HG03097 (cell line): Measurements from ENCODE around the gene ADH7.
"Not testable (repeated sequence)": the region's sequence is repeated elsewhere in the genome, so short reads cannot be mapped to it uniquely, and the experiment has no call there.

ENCODE experiments used
- ATAC-seq: cut with Tn5 transposase; IDR thresholded peaks from one replicate; pipeline ENCODE4 v1.9.1; 2021; ENCODE audit not compliant: unreplicated experiment, low FRiP score

The ADH7 gene

DNA sequence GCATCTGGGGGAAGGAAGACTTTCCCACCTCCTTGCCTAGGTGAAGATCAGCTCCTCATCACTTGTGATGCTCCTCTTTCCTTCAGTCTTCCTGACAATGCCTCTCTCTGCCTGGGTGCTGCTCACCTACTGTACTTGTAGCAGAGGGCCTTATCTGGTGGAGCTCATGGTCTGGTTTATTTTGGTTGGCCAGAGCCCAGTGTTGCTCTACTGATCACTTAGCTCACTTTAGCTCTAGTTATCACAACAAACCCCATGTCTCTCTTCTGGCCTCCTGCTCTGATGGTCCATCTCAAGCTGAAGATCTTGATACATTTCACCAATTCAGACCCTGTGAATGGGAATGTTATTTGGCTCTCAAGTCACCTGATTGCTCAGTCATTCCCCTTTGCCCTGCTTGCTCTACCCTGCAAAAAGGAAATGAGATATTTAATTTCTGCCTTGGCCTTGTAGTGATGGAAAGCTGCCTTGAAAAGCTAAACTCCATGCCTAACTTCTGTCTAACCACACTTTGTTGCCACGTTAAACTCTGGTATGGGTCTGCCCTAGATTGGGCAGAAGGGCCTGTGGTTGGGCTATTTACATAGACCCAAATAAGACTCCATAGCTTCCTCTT, 52.3 kb downstream of the ADH7 start:
- ATAC-seq: no peak

DNA sequence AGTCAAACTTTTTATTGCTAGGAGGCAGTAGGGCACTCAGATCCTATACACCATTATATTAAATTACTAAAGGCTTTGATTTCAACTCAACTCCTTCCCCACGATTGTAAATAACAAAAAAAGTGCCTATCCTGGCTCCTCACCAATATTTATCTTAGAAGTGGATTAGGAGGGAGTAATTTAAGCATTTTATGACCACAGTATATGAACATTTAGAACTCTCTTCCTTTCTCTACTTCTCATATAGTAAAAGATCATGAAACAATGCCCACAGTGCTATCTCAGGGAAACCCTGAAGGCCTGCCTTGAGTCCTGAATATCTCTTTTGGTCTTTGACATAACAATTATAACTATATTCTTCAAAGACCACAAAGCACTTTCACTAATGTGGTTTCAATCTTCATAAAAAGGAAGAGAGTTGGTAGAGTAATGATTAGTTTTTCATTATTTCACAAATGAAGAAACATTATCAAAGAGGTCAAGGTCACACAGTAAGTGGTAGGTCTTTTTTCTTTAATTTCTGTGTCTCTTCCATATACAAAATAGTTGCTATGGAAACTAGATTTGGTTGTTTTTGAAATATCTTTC, 53.5 kb downstream of the ADH7 start:
- ATAC-seq: no peak

DNA sequence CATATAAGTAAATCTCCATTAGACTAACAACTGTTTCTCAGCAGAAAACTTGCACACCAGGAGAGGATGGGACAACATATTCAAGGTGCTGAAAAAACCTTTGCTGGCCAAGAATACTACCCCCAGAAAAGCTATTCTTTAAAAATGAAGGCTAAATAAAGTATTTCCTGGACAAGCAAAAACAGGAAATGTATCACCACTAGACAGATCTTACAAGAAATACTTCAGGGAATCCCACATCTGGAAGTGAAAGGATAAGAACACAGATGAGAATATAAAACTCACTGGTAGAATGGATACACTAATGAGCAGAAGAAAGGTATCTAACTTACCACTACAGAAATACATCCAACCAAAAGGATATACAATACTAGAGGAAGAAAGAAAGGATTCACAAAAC, 55.6 kb downstream of the ADH7 start:
- no peak for ATAC-seq

DNA sequence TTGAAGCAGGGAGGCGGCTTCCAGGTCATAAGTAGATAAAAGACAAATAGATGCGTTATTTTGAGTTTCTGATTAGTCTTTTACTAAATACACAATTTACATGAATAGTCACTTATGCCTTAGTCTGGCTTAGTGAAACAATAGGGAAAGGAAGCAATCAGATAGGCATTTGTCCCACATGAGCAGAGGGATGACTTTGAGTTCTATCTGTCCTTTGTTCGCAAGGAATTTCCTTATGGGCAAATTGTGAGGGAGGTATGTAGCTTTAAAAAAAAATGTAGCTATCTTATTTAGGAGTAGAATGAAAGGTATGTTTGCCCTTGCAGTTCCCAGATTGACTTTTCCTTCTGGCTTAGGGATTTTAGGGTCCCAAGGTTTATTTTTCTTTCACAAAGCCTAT, 56.3 kb downstream of the ADH7 start:
- no peak for ATAC-seq

DNA sequence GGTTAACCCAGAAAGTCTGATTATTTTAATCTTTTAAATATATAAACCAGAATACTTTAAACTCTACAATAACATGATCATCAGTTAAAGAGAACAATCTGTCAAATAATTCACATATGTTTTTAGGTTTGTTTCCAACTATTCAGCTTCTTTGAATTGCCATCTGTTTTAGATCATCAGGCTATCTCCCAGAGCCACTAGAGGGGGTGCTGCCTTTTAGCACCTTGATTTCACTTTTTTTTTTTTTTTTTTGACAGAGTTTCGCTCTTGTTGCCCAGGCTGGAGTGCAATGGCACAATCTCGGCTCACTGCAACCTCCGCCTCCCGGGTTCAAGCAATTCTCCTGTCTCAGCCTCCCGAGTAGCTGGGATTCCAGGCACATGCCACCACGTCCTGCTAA, 57.8 kb downstream of the ADH7 start:
- ATAC-seq: not testable (repeated sequence)

DNA sequence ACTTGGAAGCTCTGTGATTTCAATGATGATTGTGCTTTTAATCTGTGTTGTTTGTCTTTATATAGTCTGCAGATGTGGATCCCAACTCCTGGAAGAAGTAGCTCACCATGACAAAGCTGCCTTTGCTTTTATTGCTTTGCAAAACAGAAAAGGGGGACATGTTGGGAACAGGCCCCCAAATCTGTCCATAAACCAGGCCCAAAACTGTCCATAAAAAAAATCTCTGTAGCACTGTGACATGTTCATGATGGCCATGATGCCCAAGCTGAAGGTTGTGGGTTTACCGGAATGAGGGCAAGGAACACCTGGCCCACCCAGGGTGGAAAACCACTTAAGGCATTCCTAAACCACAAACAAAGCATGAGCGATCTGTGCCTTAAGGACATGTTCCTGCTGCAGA, 62.7 kb downstream of the ADH7 start:
- not testable (repeated sequence) for ATAC-seq

DNA sequence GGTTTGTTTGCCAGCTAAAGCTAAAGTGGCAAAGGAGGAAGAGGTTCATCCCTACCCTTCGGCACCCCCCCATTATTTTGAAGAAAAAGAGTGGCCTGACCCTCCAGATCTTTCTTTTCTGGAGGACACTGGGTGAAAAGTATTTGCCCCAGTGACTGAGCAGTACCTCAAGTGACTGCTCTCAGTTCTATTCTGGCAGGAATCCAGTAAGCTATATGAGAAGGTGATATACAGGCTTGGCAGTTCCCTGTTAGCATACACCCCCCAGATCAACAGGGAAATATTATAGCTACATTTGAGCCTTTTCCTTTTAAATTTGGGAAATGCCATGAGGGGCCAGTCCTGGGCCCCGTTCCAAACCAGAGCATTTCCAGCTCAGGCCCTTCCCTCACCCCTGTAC, 67.3 kb downstream of the ADH7 start:
- ATAC-seq: not testable (repeated sequence)

DNA sequence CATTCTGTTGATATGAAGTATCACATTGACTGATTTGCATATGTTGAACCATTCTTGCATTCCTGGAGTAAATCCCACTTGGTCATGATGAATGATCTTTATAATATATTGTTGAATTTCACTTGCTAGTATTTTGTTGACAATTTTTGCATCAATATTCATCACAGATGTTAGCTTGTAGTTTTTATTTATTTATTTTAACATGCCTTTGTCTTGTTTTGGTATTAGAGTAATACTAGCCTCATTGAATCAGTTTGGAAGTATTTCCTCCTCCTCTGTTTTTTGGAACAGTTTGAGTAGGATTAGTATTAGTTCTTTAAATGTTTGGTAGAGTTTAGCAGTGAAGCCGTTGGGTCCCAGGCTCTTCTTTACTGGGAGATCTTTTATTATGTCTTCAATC, 68.7 kb downstream of the ADH7 start:
- ATAC-seq: no peak

DNA sequence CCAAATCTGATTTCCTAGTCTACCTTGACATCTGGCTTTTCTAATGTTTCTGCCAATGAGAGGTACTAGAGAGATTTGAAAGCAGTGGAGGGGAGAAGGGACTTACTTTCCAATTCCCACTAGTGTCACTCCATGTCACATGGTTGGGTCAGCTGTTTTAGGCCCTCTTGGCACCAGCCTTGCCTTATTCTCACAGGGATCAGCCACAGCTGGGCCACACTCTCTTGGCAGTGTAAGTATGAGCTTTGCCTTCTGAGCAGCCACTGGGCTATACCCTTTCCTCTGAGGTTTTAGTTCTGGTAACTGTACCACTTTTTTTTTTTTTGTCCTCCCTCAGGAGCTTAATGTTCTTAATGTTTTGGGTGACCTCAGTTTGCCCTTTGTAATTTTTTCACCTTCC, 72.4 kb downstream of the ADH7 start:
- no peak for ATAC-seq
